ENCODE results near the gene TEX26. TPM values are rescaled to one million over a fixed set of nuclear protein-coding genes. Genes with fewer than 3 reads are reported as not detected.

Gene TEX26
- total RNA-seq, 6 experiments from 2014 or later = not detected

- H3K4me3 Mint-ChIP-seq = no peak overlapping the region
- no peak overlapping the region for H3K27ac Mint-ChIP-seq
- TF ChIP-seq CTCF (IDR thresholded peaks at IDR 0.05) = no peak
- peaks cover 17% of the 10 kb centered on the region for H3K27me3 Mint-ChIP-seq (ENCODE audit: insufficient read depth)
- no peaks in the 10 kb centered on the region for H3K9me3 Mint-ChIP-seq
- no peak for DNase-seq
- peaks cover 5% of the 10 kb centered on the region; the same call in 1 of the 2 replicates for H3K4me1 Mint-ChIP-seq (ENCODE audit: low read depth)
- no peaks in the 10 kb centered on the region for H3K36me3 Mint-ChIP-seq (ENCODE audit: low read depth)
These were observed 76.1 kb downstream of the TEX26 start for GRCh38 chr13:31008400-31009115.

GRCh38 chr13:31009166-31009565 lies 76.7 kb downstream of the TEX26 start:
- Mint-ChIP-seq H3K36me3 (ENCODE audit: low read depth) (no peaks in the 10 kb centered on the region), H3K4me1 (ENCODE audit: low read depth) (peaks cover 5% of the 10 kb centered on the region; the same call in 1 of the 2 replicates), H3K9me3 (no peaks in the 10 kb centered on the region), H3K4me3 (no peak overlapping the region), H3K27ac (no peak overlapping the region), H3K27me3 (ENCODE audit: insufficient read depth) (peaks cover 17% of the 10 kb centered on the region)
- TF ChIP-seq CTCF (IDR thresholded peaks at IDR 0.05) = no peak
- DNase-seq = no peak

DNA sequence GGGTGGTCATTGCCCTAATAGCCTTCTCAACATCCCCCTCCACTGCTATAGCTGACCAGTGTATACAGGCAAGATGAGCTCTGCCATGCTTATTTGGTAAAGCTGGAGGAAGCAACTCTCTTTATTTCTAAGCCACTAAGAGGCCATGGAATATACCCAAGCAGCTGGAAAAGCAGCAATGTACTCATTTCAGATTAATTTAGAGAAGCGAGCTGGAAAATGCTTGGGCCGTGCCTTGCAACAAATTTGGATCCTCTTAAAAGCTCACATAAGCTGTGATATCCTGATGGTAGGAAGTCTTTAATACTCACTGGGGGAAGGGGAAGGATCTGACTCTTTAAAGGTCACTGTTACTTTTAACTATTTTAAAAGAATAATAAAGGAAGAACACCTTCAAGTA lies 77.8 kb downstream of the TEX26 start:
- no peak overlapping the region for H3K27ac Mint-ChIP-seq
- no peaks in the 10 kb centered on the region for H3K9me3 Mint-ChIP-seq
- no peak for TF ChIP-seq CTCF (IDR thresholded peaks at IDR 0.05)
- H3K4me1 Mint-ChIP-seq (ENCODE audit: low read depth) = peaks cover 5% of the 10 kb centered on the region; the same call in 1 of the 2 replicates
- H3K36me3 Mint-ChIP-seq (ENCODE audit: low read depth) = no peaks in the 10 kb centered on the region
- no peak overlapping the region for H3K4me3 Mint-ChIP-seq
- DNase-seq = no peak
- H3K27me3 Mint-ChIP-seq (ENCODE audit: insufficient read depth) = peaks cover 18% of the 10 kb centered on the region

DNA sequence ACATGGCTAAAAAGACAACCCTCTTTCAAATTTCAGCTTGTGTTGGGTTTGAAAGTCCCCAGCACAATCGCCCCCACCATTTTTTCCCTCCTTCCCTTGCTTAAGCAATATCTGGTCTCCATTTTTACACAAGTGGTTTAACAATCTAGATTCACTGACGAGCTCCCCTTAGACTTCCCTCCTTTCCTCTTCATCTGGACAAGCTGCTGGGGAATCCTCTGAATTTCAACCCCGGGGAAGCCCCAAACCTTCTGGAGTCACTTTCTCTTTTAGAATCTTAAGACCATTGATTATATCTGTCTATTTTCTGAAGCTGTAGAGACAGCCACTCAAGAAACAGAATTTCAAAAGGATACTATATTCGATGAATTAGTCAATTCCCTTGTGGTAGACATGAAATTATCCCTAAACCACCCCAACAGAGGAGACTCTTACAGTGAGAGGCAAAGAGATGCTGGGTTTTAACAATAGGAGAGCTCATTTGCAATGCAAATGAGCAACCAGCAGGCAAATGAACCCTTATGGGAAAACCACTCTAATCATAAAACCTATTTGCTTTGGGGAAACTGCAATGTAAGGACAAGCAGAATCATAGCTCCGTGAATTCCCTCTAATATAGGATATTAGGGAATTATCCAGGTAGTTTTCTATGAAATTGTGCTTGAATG lies 78.9 kb downstream of the TEX26 start:
- no peak for TF ChIP-seq CTCF (IDR thresholded peaks at IDR 0.05)
- Mint-ChIP-seq H3K27me3 (ENCODE audit: insufficient read depth) (peaks cover 18% of the 10 kb centered on the region), H3K36me3 (ENCODE audit: low read depth) (no peaks in the 10 kb centered on the region), H3K4me3 (no peak overlapping the region), H3K4me1 (ENCODE audit: low read depth) (peaks cover 5% of the 10 kb centered on the region; the same call in 1 of the 2 replicates), H3K9me3 (no peaks in the 10 kb centered on the region), H3K27ac (no peak overlapping the region)
- DNase-seq = no peak

DNA sequence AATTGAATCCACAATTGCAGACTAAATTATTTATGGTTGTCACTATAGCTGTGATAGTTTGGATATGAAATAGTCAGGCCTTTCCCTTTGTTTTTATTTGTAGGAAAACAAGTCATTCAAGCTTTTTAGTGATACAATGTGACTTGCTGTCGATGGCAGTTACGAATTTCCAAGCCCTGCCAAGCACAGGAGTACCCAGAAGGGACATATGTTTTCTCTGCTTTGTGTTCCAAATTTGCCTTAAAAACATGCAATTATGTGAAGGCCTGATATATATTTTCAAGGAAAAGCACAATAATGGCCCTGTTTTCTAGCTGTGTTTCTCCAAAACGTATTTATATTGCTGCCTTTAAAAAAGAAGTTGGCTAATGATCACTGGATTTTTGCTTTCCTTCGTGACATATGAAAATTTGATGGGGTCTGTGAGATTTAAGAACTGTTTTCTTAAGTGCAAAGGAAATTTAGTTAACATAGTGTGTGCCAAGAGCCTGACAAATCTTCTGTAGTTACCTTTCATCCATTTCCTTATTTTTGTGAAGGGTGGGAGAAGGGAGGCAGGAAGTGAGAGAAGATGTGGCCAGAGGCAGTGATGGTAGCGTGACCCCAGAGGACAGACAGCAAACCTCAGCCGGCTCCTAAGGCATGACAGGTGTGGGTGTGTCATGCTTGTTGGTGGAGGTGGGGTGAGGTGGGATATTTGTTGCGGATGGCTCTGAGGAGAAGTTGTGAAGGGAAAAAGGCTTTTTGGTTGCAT lies 79.6 kb downstream of the TEX26 start:
- H3K27me3 Mint-ChIP-seq (ENCODE audit: insufficient read depth) = peaks cover 20% of the 10 kb centered on the region
- peaks cover 5% of the 10 kb centered on the region; the same call in 1 of the 2 replicates for H3K4me1 Mint-ChIP-seq (ENCODE audit: low read depth)
- DNase-seq = no peak
- TF ChIP-seq CTCF (IDR thresholded peaks at IDR 0.05) = no peak
- H3K9me3 Mint-ChIP-seq = no peaks in the 10 kb centered on the region
- H3K36me3 Mint-ChIP-seq (ENCODE audit: low read depth) = no peaks in the 10 kb centered on the region
- no peak overlapping the region for H3K27ac Mint-ChIP-seq
- H3K4me3 Mint-ChIP-seq = no peak overlapping the region
